ACHN (cell line): Measurements from ENCODE around the gene AKT2.

Experiments
- DNase-seq: peaks from one replicate; pipeline ENCODE4 v3.0.0-alpha.2; 2015
- in situ Hi-C: cut with HindIII; loops from 2 replicates; pipeline ENCODE4 v1.10.0; 2017; ENCODE audit warnings: low sequenced_read_pairs, low pct_ligation_motif_present, low pct_unique_long_range_greater_than_20kb

AKT2 gene

DNA sequence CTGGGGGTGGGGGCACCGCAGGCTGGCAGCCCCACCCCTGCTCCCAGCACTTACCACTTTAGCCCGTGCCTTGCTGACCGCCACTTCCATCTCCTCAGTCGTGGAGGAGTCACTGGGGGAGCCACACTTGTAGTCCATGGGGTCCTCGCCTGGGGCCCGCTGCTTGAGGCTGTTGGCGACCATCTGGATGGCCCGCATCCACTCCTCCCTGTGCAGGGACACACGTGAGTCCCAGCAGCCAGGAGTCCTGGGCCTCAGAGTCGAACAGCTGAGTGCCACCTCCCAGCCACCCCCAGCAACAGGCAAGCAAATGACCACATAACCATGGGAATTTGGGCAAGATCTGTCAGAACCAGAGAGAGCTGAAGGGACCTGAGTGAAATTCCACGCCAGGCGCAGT, 42.7 kb downstream of the AKT2 start:
- DNase-seq, result no peak
- in situ Hi-C loops, result no loop called here

DNA sequence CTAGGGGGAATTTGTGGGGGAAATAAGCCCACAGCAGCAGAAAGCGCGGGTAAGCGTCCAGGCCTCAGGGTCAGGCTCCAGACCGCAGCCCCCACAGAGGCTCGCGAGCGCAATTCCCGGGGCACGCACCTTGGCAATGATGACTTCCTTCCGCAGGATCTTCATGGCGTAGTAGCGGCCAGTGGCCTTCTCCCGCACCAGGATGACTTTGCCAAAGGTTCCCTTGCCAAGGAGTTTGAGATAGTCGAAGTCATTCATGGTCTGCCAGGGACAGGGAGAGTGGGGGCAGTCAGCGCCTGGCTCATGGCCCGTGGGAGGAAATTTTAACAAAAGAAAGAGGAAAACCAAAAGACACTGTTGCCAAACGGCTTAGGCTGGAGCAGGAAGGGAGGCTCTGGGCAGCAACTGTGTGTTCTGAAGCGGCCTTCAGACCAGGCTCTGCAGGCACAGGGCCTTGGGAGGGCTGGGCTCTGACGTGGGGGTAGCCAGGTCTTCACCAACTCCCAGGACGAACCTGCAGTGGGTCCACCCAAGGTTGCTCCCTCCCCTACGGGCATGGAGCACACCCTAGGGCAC, 43.2 kb downstream of the AKT2 start:
- in situ Hi-C loops, result no loop called here
- no peak for DNase-seq

DNA sequence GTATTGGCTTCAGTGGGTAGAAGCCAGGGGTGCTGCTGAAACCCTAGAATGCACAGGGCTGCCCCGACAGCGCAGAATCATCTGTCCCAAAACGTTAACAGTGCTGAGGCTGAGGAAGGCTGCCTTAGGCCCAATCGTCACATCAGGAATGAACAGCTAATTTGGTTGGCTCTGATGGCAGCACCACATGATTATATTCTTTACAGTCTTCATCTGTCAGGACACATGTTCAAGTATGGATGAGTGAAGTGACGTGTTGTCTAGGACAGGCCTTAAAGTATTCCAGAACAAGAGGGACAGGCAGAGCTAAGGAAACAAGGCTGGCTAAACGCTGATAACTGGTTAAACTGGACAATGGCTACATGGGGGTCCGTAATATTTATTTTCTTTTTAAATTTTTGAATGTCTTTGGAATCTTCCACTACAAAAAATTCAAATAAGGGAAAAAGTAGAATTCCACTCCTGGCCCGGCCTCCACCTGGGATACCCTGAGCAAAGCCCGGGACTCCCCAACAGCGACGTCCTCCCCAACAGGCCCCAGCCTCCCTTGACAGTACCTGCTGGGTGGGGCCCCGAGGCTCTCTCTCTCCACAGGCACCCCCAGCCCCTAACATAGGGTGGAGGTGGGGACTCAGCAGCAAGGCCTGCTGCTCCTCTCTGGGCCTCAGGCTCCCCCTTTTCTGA, 43.9 kb downstream of the AKT2 start:
- in situ Hi-C loops, result no loop called here

DNA sequence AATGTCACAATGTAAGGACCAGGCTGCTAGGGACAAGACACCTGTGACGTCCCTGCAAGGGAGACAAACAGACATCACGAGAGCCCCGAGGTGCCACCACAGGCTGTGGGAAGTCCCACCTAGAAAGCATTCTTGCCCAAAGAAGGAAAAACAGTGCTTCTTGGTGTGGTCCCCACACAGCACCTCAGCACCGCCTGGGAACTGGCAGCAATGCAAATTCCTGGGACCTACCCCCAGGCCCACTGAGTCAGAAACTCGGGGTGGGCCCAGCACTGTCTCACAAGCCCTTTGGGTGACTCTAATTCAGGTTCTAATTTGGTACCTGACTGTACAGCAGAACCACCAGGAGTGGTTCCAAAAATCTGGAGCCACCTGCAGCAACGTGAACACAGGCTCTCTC, 44.8 kb downstream of the AKT2 start:
- in situ Hi-C loops, result no loop called here
- no peak for DNase-seq

More for the DNA sequence above, 43.9 kb downstream of the AKT2 start:
- DNase-seq, result no peak

DNA sequence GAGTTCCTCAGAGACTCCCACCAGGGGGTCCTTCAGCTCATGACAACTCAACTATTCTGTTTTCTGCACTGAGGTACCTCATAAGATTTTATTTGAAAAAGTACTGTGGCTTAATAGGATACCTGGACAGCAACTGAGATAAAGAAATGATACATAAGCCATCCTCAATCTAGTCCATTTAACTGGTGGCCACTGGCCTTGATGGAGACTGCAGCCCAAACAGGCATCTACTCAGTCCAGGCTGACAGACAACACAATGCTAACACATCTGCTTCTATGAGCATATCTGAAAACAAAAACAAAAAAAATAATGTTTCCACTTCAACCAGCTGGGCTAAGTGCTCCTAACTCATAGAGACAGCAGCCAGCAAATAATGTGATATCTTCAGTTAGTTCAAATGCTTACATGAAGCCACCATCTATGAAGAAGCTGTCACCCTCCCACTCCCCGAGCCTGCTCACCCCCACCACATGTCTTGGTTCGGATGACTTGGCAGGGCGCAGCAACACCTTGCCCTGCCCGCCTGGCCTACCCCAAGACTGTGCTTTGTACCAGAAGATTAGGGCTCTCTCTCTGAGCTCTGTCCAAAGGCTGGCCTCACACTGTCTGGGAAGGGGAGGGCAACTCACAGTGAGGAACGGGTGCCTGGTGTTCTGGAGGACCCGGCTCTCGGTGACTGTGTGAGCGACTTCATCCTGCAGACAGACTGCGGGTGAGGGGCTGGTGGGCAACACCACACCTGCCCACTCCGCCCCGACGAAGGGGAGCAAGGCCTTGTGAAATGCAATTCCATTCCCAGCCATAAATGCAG, 45.5 kb downstream of the AKT2 start:
- in situ Hi-C loops, result no loop called here
- no peak for DNase-seq

DNA sequence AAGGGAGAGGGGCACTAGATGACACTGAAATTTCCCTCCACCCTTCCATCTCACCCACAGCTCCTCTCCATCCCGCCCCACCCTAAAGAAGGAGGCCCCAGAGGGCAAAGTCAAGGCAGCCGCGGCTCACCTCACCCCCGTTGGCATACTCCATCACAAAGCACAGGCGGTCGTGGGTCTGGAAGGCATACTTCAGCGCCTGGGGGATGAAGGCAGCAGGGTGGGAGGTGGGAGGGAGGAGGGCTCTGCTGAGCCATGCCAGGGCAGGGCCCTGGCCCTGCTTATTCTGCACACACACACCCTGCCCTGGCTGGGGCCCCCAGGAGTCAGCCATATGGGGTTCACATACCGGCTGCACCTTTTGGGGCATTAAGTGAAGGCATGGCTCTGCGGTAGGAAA, 46.4 kb downstream of the AKT2 start:
- in situ Hi-C loops, result no loop called here
- DNase-seq, result no peak

DNA sequence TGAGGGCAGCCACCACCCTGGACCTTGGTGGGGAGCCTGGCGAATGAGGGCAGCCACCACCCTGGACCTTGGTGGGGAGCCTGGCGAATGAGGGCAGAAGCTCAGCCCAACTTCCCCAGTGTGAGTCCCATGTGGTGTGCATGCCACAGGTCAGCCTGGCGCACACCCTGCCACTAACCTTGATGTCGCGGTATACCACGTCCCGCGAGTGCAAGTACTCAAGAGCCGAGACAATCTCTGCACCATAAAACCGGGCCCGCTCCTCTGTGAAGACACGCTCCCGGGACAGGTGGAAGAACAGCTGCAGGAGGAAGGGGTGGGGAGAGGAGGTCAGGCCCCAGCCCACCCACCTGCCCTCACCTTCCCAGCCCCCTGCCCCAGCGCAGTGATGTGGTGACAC, 47.4 kb downstream of the AKT2 start:
- DNase-seq, result no peak
- in situ Hi-C loops, result no loop called here

DNA sequence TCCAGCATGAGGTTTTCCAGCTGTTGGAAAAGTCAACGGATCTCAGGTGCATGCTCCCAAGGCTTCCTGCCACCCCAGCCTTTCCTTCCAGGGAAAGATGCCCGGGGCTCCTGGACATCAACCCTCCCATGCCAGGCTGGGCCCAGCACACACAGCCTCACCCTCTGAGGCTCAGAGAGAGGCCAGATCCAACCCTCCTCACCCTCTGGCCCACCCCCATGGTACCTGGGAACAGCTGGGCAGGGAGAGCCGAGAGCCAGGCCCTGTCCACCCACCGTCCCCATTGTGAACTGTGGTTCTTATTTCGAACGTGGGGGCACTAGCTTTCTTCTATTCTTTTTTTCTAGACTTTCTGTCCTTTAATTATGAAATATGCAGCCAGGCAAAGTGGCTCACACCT, 48.8 kb downstream of the AKT2 start:
- in situ Hi-C loops, result no loop called here

DNA sequence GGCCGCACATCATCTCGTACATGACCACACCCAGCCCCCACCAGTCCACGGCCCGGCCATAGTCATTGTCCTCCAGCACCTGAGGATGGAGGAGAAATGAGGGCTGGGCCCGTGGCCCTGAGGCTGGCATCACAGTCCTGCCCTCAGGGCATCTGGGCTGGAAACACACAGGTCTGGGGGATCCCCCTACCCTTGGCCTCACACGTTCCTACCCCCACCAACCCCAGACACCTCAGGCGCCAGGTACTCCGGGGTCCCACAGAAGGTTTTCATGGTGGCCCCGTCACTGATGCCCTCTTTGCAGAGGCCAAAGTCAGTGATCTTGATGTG, 49.2 kb downstream of the AKT2 start:
- no peak for DNase-seq
- in situ Hi-C loops, result no loop called here

More for the DNA sequence above, 48.8 kb downstream of the AKT2 start:
- no peak for DNase-seq

DNA sequence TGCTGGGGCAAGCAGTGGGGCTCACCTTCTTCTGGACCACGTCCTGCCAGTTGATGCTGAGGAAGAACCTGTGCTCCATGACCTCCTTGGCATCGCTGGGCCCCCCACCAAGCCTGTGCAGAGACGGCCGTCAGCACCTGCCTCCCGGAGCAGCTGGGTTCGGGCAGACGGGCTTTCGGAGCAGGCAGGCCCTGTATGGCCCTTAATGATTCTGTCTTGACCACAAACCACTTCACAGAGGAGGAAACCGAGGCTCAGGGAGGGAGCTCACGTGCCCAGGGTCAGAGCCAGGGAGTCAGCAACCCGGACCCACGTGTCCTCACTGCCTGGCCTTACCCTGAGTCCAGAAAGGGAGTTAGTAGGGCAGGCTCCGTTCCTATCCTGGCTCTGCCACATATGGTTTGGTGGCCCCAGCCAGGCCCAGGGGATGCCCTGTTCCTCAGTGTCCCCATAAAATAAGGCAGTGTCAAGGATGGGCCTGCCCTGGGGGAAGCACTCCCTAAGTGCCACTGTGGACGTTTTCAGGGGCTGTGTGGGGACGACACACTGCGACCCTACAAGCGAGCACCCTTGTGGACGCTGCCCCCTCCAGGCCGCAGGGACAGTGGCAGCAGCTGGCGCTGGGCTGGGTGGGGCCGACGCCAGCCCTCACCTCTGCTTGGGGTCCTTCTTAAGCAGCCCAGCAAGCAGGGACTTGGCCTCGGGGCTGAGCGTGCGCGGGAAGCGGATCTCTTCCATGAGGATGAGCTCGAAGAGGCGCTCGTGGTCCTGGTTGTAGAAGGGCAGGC, 49.7 kb downstream of the AKT2 start:
- DNase-seq, result no peak
- in situ Hi-C loops, result no loop called here

DNA sequence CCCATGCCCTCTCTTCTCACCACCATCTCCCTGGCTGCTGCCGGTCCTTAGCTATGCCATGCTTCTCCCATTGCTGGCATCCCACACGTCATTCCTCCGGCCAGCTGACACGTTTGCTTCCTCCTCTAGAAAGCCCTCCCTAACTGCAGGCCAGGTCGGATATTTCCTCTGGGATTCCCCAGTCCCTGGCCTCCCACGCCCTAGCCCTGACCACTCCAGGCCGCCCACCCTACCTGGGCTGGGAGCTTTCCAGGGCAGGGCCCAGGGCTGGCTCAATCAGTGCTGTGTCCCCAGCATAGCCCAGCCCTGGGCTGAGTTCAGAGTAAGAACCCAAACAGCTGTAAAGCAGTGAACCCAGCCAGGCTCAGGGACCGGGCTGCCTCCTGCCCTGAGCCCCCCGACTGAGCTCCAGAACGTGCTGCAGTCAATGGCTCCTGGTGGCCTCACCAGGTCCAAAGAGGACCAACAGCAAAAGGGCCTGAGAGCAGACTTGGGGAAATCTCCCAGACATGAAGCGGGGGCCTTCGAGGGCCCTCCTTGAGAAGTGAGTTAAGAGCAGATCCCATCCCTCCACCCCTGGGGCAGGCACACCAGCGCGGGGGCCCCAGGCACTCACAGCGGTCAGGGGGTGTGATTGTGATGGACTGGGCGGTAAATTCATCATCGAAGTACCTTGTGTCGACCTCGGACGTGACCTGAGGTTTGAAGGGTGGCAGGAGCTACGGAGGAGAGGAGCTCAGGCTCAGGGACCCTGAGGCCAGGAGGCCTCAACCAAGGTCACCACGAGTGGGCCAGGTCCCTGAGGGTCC, 50.5 kb downstream of the AKT2 start:
- in situ Hi-C loops, result no loop called here
- DNase-seq, result no peak

DNA sequence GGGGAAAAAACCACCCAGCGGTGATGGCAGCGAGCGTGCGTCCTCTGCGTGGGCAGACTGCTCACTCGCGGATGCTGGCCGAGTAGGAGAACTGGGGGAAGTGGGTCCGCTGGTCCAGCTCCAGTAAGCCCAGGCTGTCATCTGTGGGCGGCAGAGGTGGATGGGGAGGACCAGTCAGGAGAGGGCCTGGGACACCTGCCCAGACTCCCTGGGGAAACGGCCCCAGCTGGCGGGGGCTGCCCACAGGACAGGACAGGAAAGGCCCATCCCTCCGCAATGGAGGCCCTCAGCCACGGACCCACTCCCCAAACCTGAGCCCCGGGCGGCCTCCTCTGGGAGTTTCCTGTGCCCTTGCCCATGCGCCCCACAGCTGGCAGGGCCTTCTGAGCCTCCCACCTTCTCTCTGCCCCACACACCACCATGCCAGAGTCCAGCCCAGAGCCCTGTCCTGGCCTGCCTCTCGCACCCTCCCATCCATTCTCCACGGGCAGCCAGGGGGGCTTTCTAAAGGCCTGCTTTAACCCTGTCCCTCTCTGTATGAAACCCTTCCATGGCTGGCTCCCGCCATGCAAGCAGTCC, 51.2 kb downstream of the AKT2 start:
- DNase-seq, result no peak
- in situ Hi-C loops, result no loop called here

DNA sequence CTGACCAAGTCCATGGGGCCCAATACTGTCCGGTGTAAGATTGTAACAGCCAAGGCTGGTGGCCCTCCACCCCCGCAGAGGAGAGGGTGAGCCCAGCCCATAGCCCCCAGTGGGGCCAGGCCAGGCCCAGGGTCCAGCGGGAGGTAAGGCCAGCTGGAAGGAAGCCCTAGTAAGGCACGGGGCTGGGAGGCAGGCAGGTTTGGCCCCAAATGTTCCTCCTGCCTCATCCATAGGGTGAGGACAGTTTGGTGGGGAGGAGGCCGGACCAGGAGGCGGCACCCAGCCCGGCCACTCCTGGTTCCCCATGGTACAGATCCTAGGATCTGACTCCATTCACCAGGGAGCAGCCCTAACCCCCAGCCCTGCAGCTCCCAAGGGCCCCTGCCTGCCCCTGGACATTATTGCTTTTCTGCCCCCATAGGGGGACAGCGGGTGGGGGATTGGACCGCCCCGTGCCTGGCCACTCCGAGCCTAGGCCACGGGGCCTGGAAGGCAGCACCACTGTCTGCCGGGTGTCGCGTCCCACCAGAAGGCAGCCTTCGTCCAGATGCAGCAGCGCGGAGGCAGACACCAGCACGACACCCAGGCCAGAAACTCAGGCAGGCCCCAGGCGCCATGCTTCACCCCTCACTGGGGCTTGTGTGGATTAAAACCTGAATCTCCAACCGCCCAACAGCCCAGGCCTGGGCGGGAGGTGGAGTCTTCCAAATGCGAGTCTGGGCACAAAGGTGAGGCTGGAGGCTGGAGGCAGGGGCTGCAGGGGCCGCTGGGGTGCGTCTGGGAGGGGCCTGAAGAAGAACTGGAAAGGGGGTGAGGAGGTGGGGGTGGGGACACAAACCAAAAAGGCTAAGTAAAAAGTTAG, 52.0 kb downstream of the AKT2 start:
- in situ Hi-C loops, result no loop called here
- DNase-seq, result no peak

DNA sequence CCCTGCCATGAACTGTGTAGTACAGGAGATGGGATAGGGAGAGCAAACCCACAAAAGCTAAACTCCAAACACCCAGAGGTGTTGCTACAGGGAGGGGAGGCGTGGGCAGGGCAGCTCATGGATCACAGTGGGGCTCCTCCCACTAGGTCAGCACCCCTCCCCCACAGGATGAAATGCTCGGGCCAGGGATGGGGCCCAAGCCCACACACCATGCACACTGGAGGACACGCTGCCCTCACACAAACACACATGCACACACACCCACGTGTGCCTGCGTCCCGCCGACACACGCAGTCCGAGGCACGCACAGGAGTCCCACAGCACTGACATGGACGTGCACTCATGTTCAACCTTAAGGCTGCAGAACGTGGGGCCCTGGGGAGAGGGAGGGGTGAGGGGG, 52.7 kb downstream of the AKT2 start:
- no peak for DNase-seq
- in situ Hi-C loops, result no loop called here

DNA sequence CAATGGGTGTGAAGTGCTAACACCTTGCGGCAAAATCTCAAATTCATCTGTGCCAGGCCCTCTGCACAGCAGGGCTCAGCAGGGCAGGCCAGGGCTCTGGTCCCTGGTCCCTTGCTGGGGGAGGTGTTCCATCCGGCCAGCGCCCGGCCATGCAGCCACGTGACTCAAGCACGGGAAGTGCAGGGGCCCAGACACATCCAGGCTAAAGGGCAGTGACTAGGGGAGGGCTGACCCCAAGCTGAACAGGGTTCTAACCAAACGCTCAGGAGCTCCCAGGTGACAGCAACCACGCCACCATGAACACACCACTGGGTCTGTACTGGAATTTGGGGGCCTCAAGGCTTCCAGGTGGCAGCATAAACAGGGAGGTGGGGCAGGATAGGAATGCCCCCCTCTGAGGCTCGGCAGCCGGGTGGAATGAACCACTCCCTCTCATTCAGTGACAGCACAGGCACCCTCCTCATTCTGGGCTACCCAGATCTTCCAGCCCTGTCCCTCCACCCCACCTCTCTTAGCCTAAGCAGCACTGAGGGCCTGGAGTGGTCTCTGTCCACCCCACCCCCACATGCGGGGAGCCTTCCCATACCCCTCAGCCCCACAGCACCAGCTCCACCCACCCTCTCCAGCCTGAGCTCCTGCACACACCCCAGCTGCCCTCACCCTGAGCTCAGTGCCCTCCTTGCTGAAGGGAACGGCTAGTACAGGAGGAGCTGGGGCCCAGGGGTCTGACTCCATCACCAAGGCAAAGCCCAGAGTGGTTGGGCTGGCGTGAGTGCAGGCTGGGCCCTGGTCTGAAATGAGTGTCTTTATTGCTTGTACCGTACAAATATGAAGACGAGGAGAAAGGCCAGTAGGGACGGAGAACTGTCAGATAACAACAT, 53.4 kb downstream of the AKT2 start:
- no peak for DNase-seq
- in situ Hi-C loops, result no loop called here

DNA sequence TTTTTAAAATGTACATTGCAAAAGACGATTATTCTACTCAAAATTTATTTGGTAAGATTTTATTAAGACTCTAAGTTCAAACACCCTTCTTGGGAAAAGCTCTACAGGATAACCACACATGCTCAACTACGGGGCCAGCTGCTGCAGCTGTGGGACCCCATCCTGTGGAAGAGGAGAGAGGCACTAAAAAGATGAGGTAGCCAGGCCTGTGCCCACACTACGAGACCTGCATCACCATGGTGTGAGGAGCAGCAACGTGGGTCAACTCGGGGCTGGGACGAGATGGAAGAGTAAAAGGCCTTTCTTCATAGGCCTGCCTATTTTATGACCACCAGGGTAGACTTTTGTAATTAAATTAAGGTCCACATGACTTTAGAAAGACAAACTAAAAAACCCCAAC, 54.1 kb downstream of the AKT2 start:
- in situ Hi-C loops, result no loop called here
- no peak for DNase-seq
